Mesodermal cell (in vitro differentiated cells): ENCODE data around the gene DIPK1B.

ENCODE experiments used
- H3K27ac ChIP-seq: 2 replicates; pipeline ENCODE4 v1.7.0; 2013; ENCODE audit warnings: mild to moderate bottlenecking, low read depth, low read length, moderate library complexity; ENCODE audit not compliant: severe bottlenecking
- H3K36me3 ChIP-seq: 2 replicates; pipeline ENCODE4 v1.7.1; 2013; ENCODE audit warnings: mild to moderate bottlenecking, low read length, moderate library complexity; ENCODE audit not compliant: control insufficient read depth, insufficient read depth
- H3K4me1 ChIP-seq: one replicate; pipeline ENCODE4 v1.7.1; 2013; ENCODE audit warnings: mild to moderate bottlenecking, low read length; ENCODE audit not compliant: insufficient read depth, control insufficient read depth, poor library complexity, severe bottlenecking
- H3K4me3 ChIP-seq: 2 replicates; pipeline ENCODE4 v1.7.0; 2013; ENCODE audit warnings: low read length, control low read depth, mild to moderate bottlenecking; ENCODE audit not compliant: insufficient read depth, poor library complexity, severe bottlenecking; ENCODE audit errors: extremely low read depth
- H3K9me3 ChIP-seq: 2 replicates; pipeline ENCODE4 v1.7.1; 2013; ENCODE audit warnings: mild to moderate bottlenecking, low read length, moderate library complexity; ENCODE audit not compliant: control insufficient read depth
- WGBS, 2 experiments: methylation state at CpG; one replicate each; pipeline ENCODE4 v1.1.5; 2013; ENCODE audit warnings: missing lambda C conversion rate in 2 of 2; ENCODE audit not compliant: insufficient coverage in 2 of 2; 5-methylcytosine and 5-hydroxymethylcytosine counted together

Gene DIPK1B

DNA sequence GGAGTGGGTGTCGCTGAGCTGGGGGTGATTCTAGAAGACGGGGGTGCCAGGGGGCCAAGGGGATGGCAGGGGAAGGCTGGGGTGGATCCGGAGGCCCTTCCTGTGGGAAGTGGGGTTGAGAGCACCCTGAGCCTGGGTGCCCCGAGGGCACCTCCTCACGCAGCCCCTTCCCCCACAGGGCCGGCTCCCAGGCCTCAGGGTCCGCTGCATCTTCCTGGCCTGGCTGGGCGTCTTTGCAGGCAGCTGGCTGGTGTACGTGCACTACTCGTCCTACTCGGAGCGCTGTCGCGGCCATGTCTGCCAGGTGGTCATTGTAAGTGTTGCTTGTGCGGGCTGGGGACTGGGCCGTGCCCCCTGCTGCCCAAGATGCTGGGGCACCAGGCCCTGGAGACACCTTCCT is 5.0 kb downstream of the DIPK1B start:
- no peak overlapping the region for H3K27ac ChIP-seq
- peaks cover 27% of the 10 kb centered on the region for H3K36me3 ChIP-seq
- WGBS, 2 experiments: 95 to 99% methylated on average over 11 to 15 of the region's 16 CpGs
- H3K4me3 ChIP-seq: no peak overlapping the region
- peaks cover 21% of the 10 kb centered on the region for H3K4me1 ChIP-seq
- no peaks in the 10 kb centered on the region for H3K9me3 ChIP-seq

DNA sequence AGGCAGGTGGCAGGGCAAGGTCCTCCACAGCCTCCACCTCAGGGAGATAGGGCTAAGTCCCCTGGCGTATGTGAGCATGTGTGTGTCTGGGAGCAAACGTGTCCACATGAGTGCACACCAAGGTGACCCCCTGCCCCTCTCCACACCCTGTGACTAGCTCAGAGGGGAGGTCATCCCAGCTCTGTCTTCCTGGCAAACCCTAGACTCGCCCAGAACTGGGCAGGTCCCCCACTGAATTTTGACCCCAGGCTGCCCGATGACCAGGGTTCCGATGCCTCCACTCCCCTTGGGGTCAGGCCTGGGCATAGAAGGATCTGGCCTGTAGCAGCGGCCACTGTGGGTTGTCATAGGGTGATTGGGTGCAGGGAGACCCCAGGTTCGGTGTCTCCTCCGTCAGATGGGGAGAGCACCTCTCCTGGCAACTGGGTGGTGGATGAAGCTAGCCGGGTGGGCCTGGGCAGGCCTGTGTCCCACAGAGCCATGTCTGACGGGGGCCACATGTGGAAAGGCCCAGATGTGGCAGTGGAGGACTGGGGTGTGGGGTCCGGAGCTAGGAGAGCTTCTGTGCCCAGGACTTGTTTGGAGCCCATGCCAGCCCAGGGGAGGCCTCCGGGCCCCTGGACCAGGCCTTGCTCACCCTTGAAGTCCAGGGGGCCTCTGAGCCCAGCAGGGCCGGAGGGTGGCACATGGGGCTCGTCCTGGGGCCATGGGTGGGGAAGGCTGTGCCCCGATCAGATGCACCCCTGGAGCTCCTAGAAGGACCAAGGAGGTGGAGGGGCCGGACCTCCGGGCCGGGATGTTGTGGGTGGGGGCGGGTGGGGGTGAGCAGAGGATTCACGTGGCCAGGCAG is 6.2 kb downstream of the DIPK1B start:
- Histone ChIP-seq H3K4me3 (no peak overlapping the region), H3K4me1 (peaks cover 20% of the 10 kb centered on the region), H3K27ac (no peak overlapping the region), H3K9me3 (no peaks in the 10 kb centered on the region), H3K36me3 (peaks cover 39% of the 10 kb centered on the region)
- WGBS, 2 experiments: 96 to 99% methylated on average over 7 to 17 of the region's 20 CpGs

DNA sequence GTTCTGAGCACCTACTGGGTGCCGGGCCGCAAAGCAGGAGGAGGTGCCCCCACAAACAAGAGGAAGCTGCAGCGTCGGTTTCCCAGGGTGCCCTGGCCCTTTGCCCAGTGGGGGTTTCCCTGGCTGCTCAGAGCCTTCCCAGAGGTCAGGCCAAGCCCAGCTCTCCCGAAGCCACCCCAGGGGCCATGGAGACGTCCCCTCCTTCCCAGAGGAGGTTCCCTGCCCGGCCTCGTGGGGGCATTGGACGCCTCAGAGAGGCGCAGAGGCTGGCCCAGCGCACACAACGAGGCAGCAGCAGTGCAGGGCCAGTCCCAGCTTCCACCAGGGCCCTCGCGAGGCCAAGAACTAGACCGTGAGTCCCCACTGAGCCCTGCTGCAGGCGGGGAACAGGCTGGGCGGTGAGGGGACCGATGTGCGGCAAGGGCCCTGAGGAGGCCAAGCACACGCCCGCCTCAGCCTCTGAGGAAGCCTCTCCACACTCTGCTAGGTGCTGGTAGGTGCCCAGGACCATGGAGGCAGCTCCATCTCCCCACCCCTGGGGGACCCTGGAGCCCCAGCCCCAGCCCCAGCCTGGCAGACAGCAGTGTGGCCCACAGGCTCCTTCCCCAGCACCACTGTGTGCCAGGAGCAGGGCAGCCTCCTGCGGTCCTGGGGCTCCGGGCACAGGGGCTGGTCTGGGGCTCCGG is 7.0 kb downstream of the DIPK1B start:
- Histone ChIP-seq H3K36me3 (peaks cover 42% of the 10 kb centered on the region), H3K4me1 (peaks cover 15% of the 10 kb centered on the region), H3K4me3 (no peak overlapping the region), H3K9me3 (no peaks in the 10 kb centered on the region), H3K27ac (no peak overlapping the region)
- WGBS, 2 experiments: 91 to 95% methylated on average over 15 to 24 of the region's 24 CpGs

DNA sequence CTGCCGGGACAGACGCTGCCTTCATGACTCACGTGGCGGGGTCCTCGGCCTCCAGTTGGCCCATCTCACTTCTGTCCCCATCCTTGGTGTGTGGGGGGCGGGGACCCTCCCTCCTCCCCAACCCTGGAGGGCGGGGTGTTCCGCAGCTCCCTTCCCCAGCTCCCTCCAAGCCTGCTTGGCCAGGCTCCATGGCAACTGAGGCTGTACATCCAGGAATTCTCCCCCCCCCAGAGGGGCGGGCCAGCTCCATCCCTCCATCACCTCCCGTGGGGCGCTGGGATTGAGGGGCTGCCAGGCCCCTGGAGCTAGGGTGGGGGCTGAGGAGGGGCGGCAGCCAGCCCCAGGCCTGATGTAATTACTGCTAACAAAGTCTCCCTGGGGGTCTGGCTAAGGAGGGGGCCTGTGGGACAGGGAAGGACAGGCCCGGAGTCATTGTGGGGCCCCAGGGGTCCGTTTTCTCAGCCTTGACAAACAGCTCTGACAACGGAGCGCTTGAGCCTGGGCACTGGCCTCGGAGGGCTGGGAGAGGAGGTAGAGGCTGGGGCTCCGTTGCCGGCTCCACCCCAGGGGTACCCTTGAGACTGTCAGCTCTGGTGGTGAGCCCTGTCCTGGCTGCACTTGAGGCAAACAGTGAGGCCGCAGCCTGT is 8.0 kb downstream of the DIPK1B start:
- H3K36me3 ChIP-seq: peaks cover 51% of the 10 kb centered on the region
- H3K4me3 ChIP-seq: no peak overlapping the region
- peaks cover 12% of the 10 kb centered on the region for H3K4me1 ChIP-seq
- 44 to 49% methylated on average over 12 to 14 of the region's 20 CpGs for WGBS, 2 experiments
- no peaks in the 10 kb centered on the region for H3K9me3 ChIP-seq
- H3K27ac ChIP-seq: peak overlapping the region; percentile 45

DNA sequence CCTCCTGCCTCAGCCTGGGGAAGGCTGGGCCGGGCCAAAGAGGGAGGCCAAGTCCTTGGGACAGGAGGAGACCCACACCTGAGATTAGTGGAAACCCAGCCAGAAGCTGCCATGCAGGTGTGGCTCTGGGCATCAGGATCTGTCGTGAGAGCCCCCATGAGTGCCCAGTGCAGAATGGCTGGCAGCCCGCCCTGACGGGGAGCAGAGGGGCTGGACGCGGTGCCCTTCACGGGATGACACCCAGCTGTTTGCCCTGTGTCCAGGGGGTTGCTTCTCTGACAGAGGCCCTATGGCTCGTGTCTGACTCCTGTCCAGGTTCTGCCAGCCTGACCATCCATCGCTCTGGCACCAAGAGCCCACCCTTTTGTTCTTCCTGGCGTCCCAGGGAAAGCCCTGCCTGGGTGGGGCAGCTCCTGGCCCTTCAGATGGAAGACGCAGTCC is 8.5 kb downstream of the DIPK1B start:
- Histone ChIP-seq H3K27ac (peak overlapping the region; percentile 45), H3K36me3 (peaks cover 55% of the 10 kb centered on the region), H3K9me3 (no peaks in the 10 kb centered on the region), H3K4me1 (peaks cover 18% of the 10 kb centered on the region), H3K4me3 (no peak overlapping the region)
- WGBS, 2 experiments: 88 to 91% methylated on average over 11 of the region's 11 CpGs

DNA sequence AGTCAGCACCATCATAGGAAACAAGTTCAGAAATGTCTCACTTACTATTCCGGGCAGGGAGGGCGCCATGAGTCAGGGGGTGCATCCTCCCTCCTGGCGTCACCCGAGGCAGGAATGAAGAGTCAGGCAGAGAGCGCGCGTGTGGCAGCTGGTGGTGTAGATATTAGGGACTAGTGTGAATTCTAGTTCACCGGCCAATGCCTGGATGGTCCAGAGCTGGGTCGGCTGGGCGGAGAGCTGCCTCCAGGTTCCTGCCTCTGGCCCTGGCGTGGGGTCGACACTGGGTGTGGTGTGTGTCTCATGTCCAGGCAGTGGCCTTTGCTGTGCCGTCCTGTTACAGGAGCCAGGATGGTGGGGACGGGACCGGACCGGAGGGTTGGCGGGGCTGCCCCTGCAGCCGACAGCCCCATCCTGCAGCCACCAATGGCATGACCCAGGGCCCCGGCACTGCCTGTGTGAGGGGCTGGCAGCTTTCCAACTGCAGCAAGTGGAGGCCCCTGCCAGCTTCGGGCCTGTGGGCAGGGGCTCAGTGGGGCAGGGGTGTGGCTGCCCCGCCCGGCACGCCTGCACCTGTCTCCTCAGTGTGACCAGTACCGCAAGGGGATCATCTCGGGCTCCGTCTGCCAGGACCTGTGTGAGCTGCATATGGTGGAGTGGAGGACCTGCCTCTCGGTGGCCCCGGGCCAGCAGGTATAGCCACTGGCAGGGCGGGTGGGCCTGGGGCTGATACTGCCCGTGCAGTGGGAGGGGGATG is 9.1 kb downstream of the DIPK1B start:
- peaks cover 24% of the 10 kb centered on the region for H3K4me1 ChIP-seq
- no peaks in the 10 kb centered on the region for H3K9me3 ChIP-seq
- no peak overlapping the region for H3K27ac ChIP-seq
- 94 to 95% methylated on average over 26 to 29 of the region's 30 CpGs for WGBS, 2 experiments
- peaks cover 59% of the 10 kb centered on the region for H3K36me3 ChIP-seq
- no peak overlapping the region for H3K4me3 ChIP-seq

DNA sequence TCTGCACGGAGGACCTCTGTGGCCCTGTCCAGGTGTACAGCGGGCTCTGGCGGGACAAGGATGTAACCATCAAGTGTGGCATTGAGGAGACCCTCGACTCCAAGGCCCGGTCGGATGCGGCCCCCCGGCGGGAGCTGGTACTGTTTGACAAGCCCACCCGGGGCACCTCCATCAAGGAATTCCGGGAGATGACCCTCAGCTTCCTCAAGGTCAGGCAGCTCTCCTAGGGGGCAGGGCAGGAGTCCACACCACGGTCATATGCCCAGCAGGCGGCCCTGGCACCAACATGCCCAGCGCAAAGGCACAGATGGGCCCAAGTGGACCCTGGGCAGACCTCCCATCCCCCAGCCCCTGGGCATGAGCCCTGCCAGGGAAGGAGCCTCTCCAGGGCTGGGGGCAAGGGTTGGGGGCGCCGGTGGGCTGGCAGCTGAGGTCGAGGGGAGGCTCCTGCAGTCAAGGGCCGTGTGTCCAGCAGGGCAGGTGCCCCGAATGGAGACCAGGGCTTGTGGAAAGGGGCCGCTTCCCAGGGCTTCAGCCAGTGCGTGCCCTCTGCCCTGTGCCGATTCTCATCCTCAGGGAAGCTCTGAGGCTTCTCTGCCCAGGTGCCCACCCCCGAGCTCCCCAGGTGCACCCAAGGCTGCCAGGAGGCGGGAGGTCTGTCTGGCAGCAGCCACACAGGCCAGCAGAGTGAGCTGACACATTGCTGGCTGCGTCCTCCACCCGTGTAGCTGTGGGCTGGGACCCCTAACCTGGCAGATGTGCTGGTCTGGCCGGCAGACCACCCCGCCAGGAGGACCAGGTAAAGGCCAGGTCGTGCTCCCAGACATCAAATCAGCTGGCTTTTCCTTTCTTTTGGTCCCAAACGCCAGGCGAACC is 10.0 kb downstream of the DIPK1B start:
- peaks cover 29% of the 10 kb centered on the region for H3K4me1 ChIP-seq
- H3K9me3 ChIP-seq: no peaks in the 10 kb centered on the region
- no peak overlapping the region for H3K27ac ChIP-seq
- peaks cover 61% of the 10 kb centered on the region for H3K36me3 ChIP-seq
- 92 to 93% methylated on average over 28 to 31 of the region's 31 CpGs for WGBS, 2 experiments
- H3K4me3 ChIP-seq: no peak overlapping the region

DNA sequence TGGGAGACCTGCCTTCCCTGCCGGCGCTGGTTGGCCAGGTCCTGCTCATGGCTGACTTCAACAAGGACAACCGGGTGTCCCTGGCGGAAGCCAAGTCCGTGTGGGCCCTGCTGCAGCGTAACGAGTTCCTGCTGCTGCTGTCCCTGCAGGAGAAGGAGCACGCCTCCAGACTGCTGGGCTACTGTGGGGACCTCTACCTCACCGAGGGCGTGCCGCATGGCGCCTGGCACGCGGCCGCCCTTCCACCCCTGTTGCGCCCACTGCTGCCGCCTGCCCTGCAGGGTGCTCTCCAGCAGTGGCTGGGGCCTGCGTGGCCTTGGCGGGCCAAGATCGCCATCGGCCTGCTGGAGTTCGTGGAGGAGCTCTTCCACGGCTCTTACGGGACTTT is 10.6 kb downstream of the DIPK1B start:
- Histone ChIP-seq H3K4me1 (peaks cover 29% of the 10 kb centered on the region), H3K9me3 (no peaks in the 10 kb centered on the region), H3K27ac (no peak overlapping the region), H3K4me3 (no peak overlapping the region), H3K36me3 (peaks cover 58% of the 10 kb centered on the region)
- WGBS, 2 experiments: 93 to 96% methylated on average over 23 to 24 of the region's 24 CpGs

DNA sequence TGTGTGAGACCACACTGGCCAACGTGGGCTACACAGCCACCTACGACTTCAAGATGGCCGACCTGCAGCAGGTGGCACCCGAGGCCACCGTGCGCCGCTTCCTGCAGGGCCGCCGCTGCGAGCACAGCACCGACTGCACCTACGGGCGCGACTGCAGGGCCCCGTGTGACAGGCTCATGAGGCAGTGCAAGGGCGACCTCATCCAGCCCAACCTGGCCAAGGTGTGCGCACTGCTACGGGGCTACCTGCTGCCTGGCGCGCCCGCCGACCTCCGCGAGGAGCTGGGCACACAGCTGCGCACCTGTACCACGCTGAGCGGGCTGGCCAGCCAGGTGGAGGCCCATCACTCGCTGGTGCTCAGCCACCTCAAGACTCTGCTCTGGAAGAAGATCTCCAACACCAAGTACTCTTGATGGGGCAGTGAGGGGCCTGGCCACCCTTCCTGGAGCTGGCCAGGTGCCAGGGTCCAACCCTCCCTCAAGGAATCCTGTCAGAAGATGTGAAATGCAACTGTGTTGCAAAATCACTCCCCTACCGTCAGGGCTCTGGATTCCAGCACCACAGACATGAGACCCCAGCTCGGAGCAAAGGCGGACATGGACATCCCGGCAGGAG is 11.1 kb downstream of the DIPK1B start:
- Histone ChIP-seq H3K9me3 (no peaks in the 10 kb centered on the region), H3K27ac (no peak overlapping the region), H3K4me1 (peaks cover 29% of the 10 kb centered on the region), H3K36me3 (peaks cover 58% of the 10 kb centered on the region), H3K4me3 (no peak overlapping the region)
- WGBS, 2 experiments: 97 to 98% methylated on average over 32 of the region's 32 CpGs
